Ishikawa (cell line): ENCODE data around the gene SRCIN1.

Source experiments
- EGR1 ChIP-seq: IDR thresholded peaks from 2 replicates; pipeline ENCODE4 v1.6.1; 2012
- TCF12 ChIP-seq: IDR thresholded peaks from 2 replicates; pipeline ENCODE4 v1.6.1; 2012; ENCODE audit warnings: low read depth
- TEAD4 ChIP-seq: IDR thresholded peaks from 2 replicates; pipeline ENCODE4 v1.6.1; 2012

GRCh38 chr17:38602453-38602852 lies 3.3 kb downstream of the SRCIN1 start:
- TF ChIP-seq EGR1 (no peak), TCF12 (no peak), TEAD4 (no peak)
